Measurements from ENCODE around the gene MOCOS. TPM values are rescaled to one million over a fixed set of nuclear protein-coding genes. Genes with fewer than 3 reads are reported as not detected.

Gene MOCOS
- polyA plus RNA-seq, 2 donors, result 1.2 to 4.2 TPM

GRCh38 chr18:36185901-36186460 is 1.3 kb upstream of the MOCOS start:
- peaks cover 5 to 19% of the 10 kb centered on the region in 2 donors for H3K4me1 ChIP-seq (ENCODE audit: control insufficient read depth in 2 of 2, insufficient read depth in 2 of 2, low read length in 1 of 2)
- no peaks in the 10 kb centered on the region for H3K27me3 ChIP-seq (ENCODE audit: control insufficient read depth in 1 of 2, insufficient read depth in 2 of 2, low read length in 2 of 2)
- no peaks in the 10 kb centered on the region for H3K9me3 ChIP-seq (ENCODE audit: control insufficient read depth in 2 of 2, insufficient read depth in 1 of 2, low read depth in 1 of 2, low read length in 1 of 2)
- WGBS, 2 donors, result 83% methylated on average over 17 to 18 of the region's 18 CpGs
- H3K27ac ChIP-seq (ENCODE audit: low read depth in 2 of 2, low read length in 1 of 2), result no peak overlapping the region
- no peaks in the 10 kb centered on the region for H3K36me3 ChIP-seq (ENCODE audit: control insufficient read depth in 2 of 2, insufficient read depth in 2 of 2, low read length in 1 of 2)
- H3K4me3 ChIP-seq (ENCODE audit: low read depth in 1 of 2, low read length in 2 of 2), result no peak overlapping the region

DNA sequence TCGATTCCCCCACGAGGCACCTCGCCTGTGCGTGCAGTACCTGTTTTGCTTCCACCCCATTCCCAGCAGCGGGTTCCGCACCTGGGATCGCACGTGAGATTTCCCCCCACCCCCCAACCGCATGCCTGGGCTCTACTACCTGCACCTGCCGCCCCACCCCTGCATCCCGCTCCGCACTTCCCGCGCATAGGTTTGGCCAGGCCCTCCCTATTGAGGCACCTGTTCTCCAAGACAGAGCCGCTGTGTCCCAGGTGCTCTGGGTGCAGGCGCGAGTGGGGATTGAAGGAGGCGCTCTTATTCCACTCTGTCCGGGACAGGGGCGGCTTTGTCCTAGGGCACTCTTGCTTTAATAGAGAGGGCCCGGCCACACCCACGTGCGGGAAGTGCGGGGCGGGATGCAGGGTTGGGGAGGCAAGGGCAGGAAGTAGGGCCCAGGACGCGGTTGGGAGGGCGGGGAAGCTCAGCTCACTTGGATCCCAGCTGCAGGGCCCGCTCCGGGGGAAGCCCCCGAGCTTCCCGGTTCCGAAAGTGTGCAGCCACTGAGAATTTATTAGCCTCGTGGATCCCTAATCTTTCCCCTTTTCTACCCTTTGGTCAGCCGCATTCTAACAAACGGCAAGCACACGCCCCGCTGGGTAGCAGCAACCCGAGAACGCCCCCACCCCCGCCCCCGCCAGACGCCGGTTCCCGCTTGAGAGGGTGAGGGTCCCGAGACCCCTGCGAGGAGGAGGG is 670 bp upstream of the MOCOS start:
- Histone ChIP-seq H3K36me3 (ENCODE audit: control insufficient read depth in 2 of 2, insufficient read depth in 2 of 2, low read length in 1 of 2) (no peaks in the 10 kb centered on the region), H3K27me3 (ENCODE audit: control insufficient read depth in 1 of 2, insufficient read depth in 2 of 2, low read length in 2 of 2) (no peaks in the 10 kb centered on the region), H3K4me3 (ENCODE audit: low read depth in 1 of 2, low read length in 2 of 2) (peak overlapping the region; percentile 68 to 77), H3K27ac (ENCODE audit: low read depth in 2 of 2, low read length in 1 of 2) (no peak overlapping the region), H3K4me1 (ENCODE audit: control insufficient read depth in 2 of 2, insufficient read depth in 2 of 2, low read length in 1 of 2) (peaks cover 5 to 19% of the 10 kb centered on the region in 2 donors), H3K9me3 (ENCODE audit: control insufficient read depth in 2 of 2, insufficient read depth in 1 of 2, low read depth in 1 of 2, low read length in 1 of 2) (no peaks in the 10 kb centered on the region)
- WGBS, 2 donors, result 7 to 9% methylated on average over 47 of the region's 47 CpGs

DNA sequence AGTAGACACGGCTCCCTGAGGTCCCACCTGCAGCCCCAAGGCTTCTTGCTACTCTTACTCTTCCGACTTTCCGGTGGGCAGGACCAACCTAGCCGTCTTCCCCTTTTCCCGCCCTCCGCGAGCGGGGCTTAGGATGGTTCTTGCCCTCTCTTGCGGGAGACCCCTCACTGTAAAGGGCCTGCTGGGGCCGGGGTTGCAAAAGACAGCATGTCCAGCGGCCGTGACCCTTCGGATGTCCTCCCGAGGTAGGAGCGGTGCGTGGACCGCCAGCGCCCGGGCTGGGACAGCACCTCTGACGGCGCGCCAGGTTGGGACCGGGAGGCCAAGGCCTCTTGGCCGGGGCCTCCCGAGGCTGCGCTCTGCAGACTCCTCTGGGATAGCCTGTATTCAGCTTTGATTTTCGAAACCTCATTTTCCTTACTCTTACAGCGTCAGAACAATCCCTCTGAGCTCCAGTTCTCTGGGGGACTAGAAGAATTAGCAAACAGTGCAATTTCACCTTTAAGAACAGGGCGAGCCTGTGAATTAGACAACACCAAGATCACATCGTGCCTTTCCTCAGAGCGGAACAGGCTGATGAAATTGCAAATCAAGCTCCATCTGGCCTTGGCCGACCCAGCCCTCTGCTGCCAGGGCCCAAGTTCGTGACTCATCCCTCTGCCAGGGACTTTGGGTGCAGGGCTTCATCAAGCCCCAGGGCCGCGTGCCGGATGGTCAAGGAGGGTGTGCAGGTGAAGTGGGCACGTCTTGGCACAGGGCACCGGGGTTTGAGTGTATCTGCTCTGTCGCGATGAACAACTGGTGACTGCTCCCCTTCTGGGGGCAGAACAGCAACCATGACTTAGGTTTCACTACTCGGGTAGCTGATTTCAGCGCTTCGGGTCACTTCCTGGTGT is 777 bp downstream of the MOCOS start:
- 29 to 31% methylated on average over 43 of the region's 43 CpGs for WGBS, 2 donors
- peak overlapping the region in 1 of 2 donors; percentile 44 for H3K27ac ChIP-seq (ENCODE audit: low read depth in 2 of 2, low read length in 1 of 2)
- no peaks in the 10 kb centered on the region for H3K27me3 ChIP-seq (ENCODE audit: control insufficient read depth in 1 of 2, insufficient read depth in 2 of 2, low read length in 2 of 2)
- H3K36me3 ChIP-seq (ENCODE audit: control insufficient read depth in 2 of 2, insufficient read depth in 2 of 2, low read length in 1 of 2), result no peaks in the 10 kb centered on the region
- H3K4me3 ChIP-seq (ENCODE audit: low read depth in 1 of 2, low read length in 2 of 2), result peak overlapping the region; percentile 68 to 77
- peaks cover 5 to 19% of the 10 kb centered on the region in 2 donors for H3K4me1 ChIP-seq (ENCODE audit: control insufficient read depth in 2 of 2, insufficient read depth in 2 of 2, low read length in 1 of 2)
- no peaks in the 10 kb centered on the region for H3K9me3 ChIP-seq (ENCODE audit: control insufficient read depth in 2 of 2, insufficient read depth in 1 of 2, low read depth in 1 of 2, low read length in 1 of 2)

DNA sequence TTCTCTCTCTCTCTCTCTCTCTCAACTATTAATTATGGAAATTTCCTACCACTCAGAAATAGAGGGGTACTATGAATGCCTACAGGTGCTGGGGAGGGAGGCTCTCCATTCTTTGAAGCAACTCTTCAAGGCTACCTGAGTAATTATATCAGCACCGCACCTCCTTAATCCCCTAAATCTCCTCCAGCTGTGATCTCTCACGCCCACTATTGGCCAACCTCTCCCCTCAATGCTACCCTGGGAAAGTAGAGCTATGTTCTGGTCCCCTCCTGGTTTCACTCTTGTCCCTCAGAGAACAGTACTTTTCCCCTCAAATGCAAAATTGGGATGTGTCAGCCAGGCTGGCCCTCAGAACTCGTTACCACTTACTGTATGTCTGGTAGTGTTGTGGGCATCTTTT is 1.6 kb downstream of the MOCOS start:
- WGBS, 2 donors, result 54 to 74% methylated on average over 3 of the region's 3 CpGs
- no peaks in the 10 kb centered on the region for H3K9me3 ChIP-seq (ENCODE audit: control insufficient read depth in 2 of 2, insufficient read depth in 1 of 2, low read depth in 1 of 2, low read length in 1 of 2)
- H3K36me3 ChIP-seq (ENCODE audit: control insufficient read depth in 2 of 2, insufficient read depth in 2 of 2, low read length in 1 of 2), result no peaks in the 10 kb centered on the region
- no peak overlapping the region for H3K4me3 ChIP-seq (ENCODE audit: low read depth in 1 of 2, low read length in 2 of 2)
- H3K27me3 ChIP-seq (ENCODE audit: control insufficient read depth in 1 of 2, insufficient read depth in 2 of 2, low read length in 2 of 2), result no peaks in the 10 kb centered on the region
- H3K27ac ChIP-seq (ENCODE audit: low read depth in 2 of 2, low read length in 1 of 2), result no peak overlapping the region
- H3K4me1 ChIP-seq (ENCODE audit: control insufficient read depth in 2 of 2, insufficient read depth in 2 of 2, low read length in 1 of 2), result peaks cover 5 to 19% of the 10 kb centered on the region in 2 donors

GRCh38 chr18:36189486-36189885 is 2.2 kb downstream of the MOCOS start:
- Histone ChIP-seq H3K9me3 (ENCODE audit: control insufficient read depth in 2 of 2, insufficient read depth in 1 of 2, low read depth in 1 of 2, low read length in 1 of 2) (no peaks in the 10 kb centered on the region), H3K4me3 (ENCODE audit: low read depth in 1 of 2, low read length in 2 of 2) (no peak overlapping the region), H3K4me1 (ENCODE audit: control insufficient read depth in 2 of 2, insufficient read depth in 2 of 2, low read length in 1 of 2) (peaks cover 5 to 19% of the 10 kb centered on the region in 2 donors), H3K27ac (ENCODE audit: low read depth in 2 of 2, low read length in 1 of 2) (no peak overlapping the region), H3K27me3 (ENCODE audit: control insufficient read depth in 1 of 2, insufficient read depth in 2 of 2, low read length in 2 of 2) (no peaks in the 10 kb centered on the region), H3K36me3 (ENCODE audit: control insufficient read depth in 2 of 2, insufficient read depth in 2 of 2, low read length in 1 of 2) (no peaks in the 10 kb centered on the region)
- 77 to 81% methylated on average over 4 of the region's 4 CpGs for WGBS, 2 donors

GRCh38 chr18:36191286-36191685 is 4.0 kb downstream of the MOCOS start:
- H3K9me3 ChIP-seq (ENCODE audit: control insufficient read depth in 2 of 2, insufficient read depth in 1 of 2, low read depth in 1 of 2, low read length in 1 of 2), result no peaks in the 10 kb centered on the region
- 95 to 97% methylated on average over 3 of the region's 3 CpGs for WGBS, 2 donors
- no peaks in the 10 kb centered on the region for H3K36me3 ChIP-seq (ENCODE audit: control insufficient read depth in 2 of 2, insufficient read depth in 2 of 2, low read length in 1 of 2)
- no peak overlapping the region for H3K27ac ChIP-seq (ENCODE audit: low read depth in 2 of 2, low read length in 1 of 2)
- H3K4me3 ChIP-seq (ENCODE audit: low read depth in 1 of 2, low read length in 2 of 2), result no peak overlapping the region
- H3K4me1 ChIP-seq (ENCODE audit: control insufficient read depth in 2 of 2, insufficient read depth in 2 of 2, low read length in 1 of 2), result peaks cover 5 to 17% of the 10 kb centered on the region in 2 donors
- no peaks in the 10 kb centered on the region for H3K27me3 ChIP-seq (ENCODE audit: control insufficient read depth in 1 of 2, insufficient read depth in 2 of 2, low read length in 2 of 2)

GRCh38 chr18:36191711-36192110 is 4.4 kb downstream of the MOCOS start:
- no peaks in the 10 kb centered on the region for H3K9me3 ChIP-seq (ENCODE audit: control insufficient read depth in 2 of 2, insufficient read depth in 1 of 2, low read depth in 1 of 2, low read length in 1 of 2)
- no peaks in the 10 kb centered on the region for H3K36me3 ChIP-seq (ENCODE audit: control insufficient read depth in 2 of 2, insufficient read depth in 2 of 2, low read length in 1 of 2)
- H3K4me3 ChIP-seq (ENCODE audit: low read depth in 1 of 2, low read length in 2 of 2), result no peak overlapping the region
- peaks cover 3 to 13% of the 10 kb centered on the region in 2 donors for H3K4me1 ChIP-seq (ENCODE audit: control insufficient read depth in 2 of 2, insufficient read depth in 2 of 2, low read length in 1 of 2)
- H3K27me3 ChIP-seq (ENCODE audit: control insufficient read depth in 1 of 2, insufficient read depth in 2 of 2, low read length in 2 of 2), result no peaks in the 10 kb centered on the region
- no peak overlapping the region for H3K27ac ChIP-seq (ENCODE audit: low read depth in 2 of 2, low read length in 1 of 2)
- 63 to 93% methylated on average over 1 of the region's 1 CpG for WGBS, 2 donors

DNA sequence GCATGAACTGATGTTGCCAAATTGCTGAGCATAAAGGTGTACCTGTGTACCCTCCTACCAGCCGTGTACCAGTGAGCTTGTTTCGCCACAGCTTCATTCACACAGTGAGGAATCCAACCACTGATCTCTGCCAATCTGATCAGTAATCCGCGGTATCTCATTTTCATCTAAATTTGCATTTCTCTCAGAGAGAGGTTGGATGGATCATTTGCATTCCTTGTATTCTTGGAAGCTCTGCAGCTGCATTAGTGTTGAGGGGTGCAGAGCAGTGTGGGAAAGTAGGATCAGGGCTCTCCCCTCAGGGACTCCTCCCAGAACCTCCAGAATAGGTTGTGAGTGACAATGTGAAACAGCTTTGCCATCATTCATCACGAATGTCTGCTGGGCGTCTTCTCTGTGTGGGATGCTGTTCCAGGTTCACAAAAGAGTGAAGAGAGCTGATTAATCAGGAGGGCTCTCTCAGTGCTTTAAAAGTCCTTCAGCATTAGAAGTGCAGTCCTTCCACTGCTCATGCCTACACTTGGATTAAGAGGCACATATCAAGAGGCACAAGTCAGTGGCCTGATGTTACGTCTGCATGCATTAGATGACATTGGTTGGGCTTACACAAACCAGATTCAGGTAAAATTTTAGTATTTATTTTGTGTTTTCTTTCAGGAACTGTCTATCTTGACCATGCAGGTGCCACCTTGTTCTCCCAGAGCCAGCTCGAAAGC is 7.5 kb downstream of the MOCOS start:
- H3K4me3 ChIP-seq (ENCODE audit: low read depth in 1 of 2, low read length in 2 of 2), result no peak overlapping the region
- whole genome bisulfite sequencing, 2 donors, result 78 to 80% methylated on average over 8 of the region's 8 CpGs
- H3K9me3 ChIP-seq (ENCODE audit: control insufficient read depth in 2 of 2, insufficient read depth in 1 of 2, low read depth in 1 of 2, low read length in 1 of 2), result no peaks in the 10 kb centered on the region
- H3K27me3 ChIP-seq (ENCODE audit: control insufficient read depth in 1 of 2, insufficient read depth in 2 of 2, low read length in 2 of 2), result no peaks in the 10 kb centered on the region
- no peak overlapping the region for H3K27ac ChIP-seq (ENCODE audit: low read depth in 2 of 2, low read length in 1 of 2)
- no peaks in the 10 kb centered on the region for H3K36me3 ChIP-seq (ENCODE audit: control insufficient read depth in 2 of 2, insufficient read depth in 2 of 2, low read length in 1 of 2)
- peaks cover 0 to 2% of the 10 kb centered on the region in 2 donors for H3K4me1 ChIP-seq (ENCODE audit: control insufficient read depth in 2 of 2, insufficient read depth in 2 of 2, low read length in 1 of 2)

GRCh38 chr18:36195427-36196122 is 8.3 kb downstream of the MOCOS start:
- Histone ChIP-seq H3K36me3 (ENCODE audit: control insufficient read depth in 2 of 2, insufficient read depth in 2 of 2, low read length in 1 of 2) (no peaks in the 10 kb centered on the region), H3K9me3 (ENCODE audit: control insufficient read depth in 2 of 2, insufficient read depth in 1 of 2, low read depth in 1 of 2, low read length in 1 of 2) (no peaks in the 10 kb centered on the region), H3K4me1 (ENCODE audit: control insufficient read depth in 2 of 2, insufficient read depth in 2 of 2, low read length in 1 of 2) (peaks cover 0 to 2% of the 10 kb centered on the region in 2 donors), H3K27me3 (ENCODE audit: control insufficient read depth in 1 of 2, insufficient read depth in 2 of 2, low read length in 2 of 2) (no peaks in the 10 kb centered on the region), H3K4me3 (ENCODE audit: low read depth in 1 of 2, low read length in 2 of 2) (no peak overlapping the region), H3K27ac (ENCODE audit: low read depth in 2 of 2, low read length in 1 of 2) (no peak overlapping the region)
- 56 to 58% methylated on average over 3 of the region's 3 CpGs for WGBS, 2 donors

Data from esophagus (tissue), 2 donors.